B cell (primary cell): ENCODE data around the gene RBBP8.

Source experiments
- CTCF ChIP-seq: fragments of 200-600 bp; IDR thresholded peaks from one replicate; pipeline ENCODE4 v1.8.0; 2022; ENCODE audit warnings: antibody characterized with exemption, mild to moderate bottlenecking
- EZH2 ChIP-seq: IDR thresholded peaks from 2 replicates; pipeline ENCODE4 v1.6.1; 2012; ENCODE audit warnings: borderline replicate concordance, low read depth, mild to moderate bottlenecking, moderate library complexity, low read length; ENCODE audit not compliant: insufficient read depth, poor library complexity, severe bottlenecking

GRCh38 chr18:23069898-23070297 is 136.8 kb downstream of the RBBP8 start:
- TF ChIP-seq CTCF (no peak), EZH2 (no peak)
